ENCODE data around the gene MARVELD2.

Gene MARVELD2

GRCh38 chr5:69492923-69493395 is 78.0 kb downstream of the MARVELD2 start:
- no peak for DNase-seq (ENCODE audit: low read depth)

DNA sequence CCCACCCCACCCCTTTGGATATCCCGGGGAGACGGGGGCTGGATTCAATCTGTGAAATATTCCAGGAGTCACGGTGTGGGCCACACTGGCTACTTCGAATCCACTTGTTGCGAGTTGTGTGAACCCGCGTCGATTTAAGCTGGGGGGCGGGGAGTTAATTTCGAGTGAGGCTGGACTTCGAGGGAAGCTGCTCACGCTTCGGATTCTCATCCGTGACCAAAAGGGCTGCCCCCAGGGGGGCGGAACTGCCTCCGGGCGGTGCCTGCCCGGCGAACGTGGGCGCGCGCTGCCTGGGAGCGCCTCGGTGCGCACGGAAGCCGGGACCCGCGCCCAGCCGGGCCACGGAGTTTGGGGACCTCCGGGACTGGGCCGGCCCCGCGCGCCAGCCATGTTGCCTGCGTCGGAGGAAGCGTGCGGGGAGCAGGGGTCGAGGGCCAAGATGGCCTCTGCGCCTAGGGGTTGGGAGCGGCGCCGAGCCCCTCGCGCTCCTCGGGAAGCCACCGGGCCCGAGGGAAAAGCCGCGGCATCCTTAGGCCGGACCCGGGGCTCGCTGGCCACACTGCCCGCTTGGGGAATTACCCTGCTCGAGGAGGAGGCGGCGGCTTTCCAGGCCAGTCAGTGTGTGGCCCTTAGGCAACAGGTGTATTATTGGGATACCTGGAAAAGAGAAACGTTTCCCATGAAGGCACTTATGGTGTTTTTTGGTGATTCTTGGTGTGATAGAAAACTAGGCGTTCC is 78.6 kb downstream of the MARVELD2 start:
- DNase-seq (ENCODE audit: low read depth), result no peak

All from activated T-cell treated with anti-CD3 and anti-CD28 coated beads for 1 hour (primary cell).